CD14-positive monocyte (primary cell): ENCODE measurements around the gene MEMO1. TPM values are rescaled to one million over a fixed set of nuclear protein-coding genes. Genes with fewer than 3 reads are reported as not detected.

Source experiments
- DNase-seq, 3 donors: peaks; one replicate each; pipeline ENCODE4 v3.0.0-alpha.2; 2011 to 2022
- H2AFZ ChIP-seq: 2 replicates; pipeline ENCODE4 v1.6.0; 2012; ENCODE audit warnings: mild to moderate bottlenecking, low read depth, low read length, inconsistent platforms; ENCODE audit not compliant: insufficient read depth, poor library complexity, severe bottlenecking
- H3K27ac ChIP-seq, 2 donors: 1 replicate in 1 of 2; 2 replicates in 1 of 2; pipeline ENCODE4 v1.5.1; 2012 to 2013; ENCODE audit warnings: low read length in 2 of 2, control low read depth in 1 of 2, inconsistent platforms in 1 of 2, low read depth in 1 of 2, mild to moderate bottlenecking in 1 of 2
- H3K27me3 ChIP-seq, 2 donors: one replicate each; pipeline versions ENCODE4 v1.6.0 to v1.6.1; 2011 to 2013; ENCODE audit warnings: low read length in 2 of 2; ENCODE audit not compliant: control insufficient read depth in 2 of 2, insufficient read depth in 2 of 2
- H3K36me3 ChIP-seq, 2 donors: replicated peaks in 1 of 2; 1 replicate in 1 of 2; 2 replicates in 1 of 2; pipeline versions ENCODE4 v1.5.1 to v1.6.1; 2012 to 2013; ENCODE audit warnings: low read length in 2 of 2, control low read depth in 1 of 2, inconsistent platforms in 1 of 2, mild to moderate bottlenecking in 1 of 2; ENCODE audit not compliant: insufficient read depth in 2 of 2, control insufficient read depth in 1 of 2
- H3K4me1 ChIP-seq, 2 donors: 1 replicate in 1 of 2; 2 replicates in 1 of 2; pipeline versions ENCODE4 v1.5.1 to v1.6.1; 2012 to 2013; ENCODE audit warnings: low read length in 2 of 2, control low read depth in 1 of 2, inconsistent platforms in 1 of 2, mild to moderate bottlenecking in 1 of 2, moderate library complexity in 1 of 2; ENCODE audit not compliant: insufficient read depth in 2 of 2, control insufficient read depth in 1 of 2
- H3K4me2 ChIP-seq: replicated peaks from 2 replicates; pipeline ENCODE3; 2012; ENCODE audit warnings: low read length, moderate library complexity, mild to moderate bottlenecking; ENCODE audit not compliant: poor library complexity, severe bottlenecking; ENCODE audit errors: extremely low read depth
- H3K4me3 ChIP-seq, 3 experiments: fragments of 200-600 bp in 1 of 3; sonication (generic) in 1 of 3; replicated peaks in 1 of 3; 1 replicate in 2 of 3; 2 replicates in 1 of 3; pipeline ENCODE4 v1.5.1; 2011 to 2013; ENCODE audit warnings: low read length in 3 of 3, mild to moderate bottlenecking in 3 of 3, control low read depth in 2 of 3, low read depth in 2 of 3, inconsistent platforms in 1 of 3, moderate library complexity in 1 of 3
- H3K79me2 ChIP-seq: 2 replicates; pipeline ENCODE4 v1.6.0; 2012; ENCODE audit warnings: mild to moderate bottlenecking, control low read depth, inconsistent platforms, low read length, moderate library complexity; ENCODE audit not compliant: insufficient read depth
- H3K9ac ChIP-seq: 2 replicates; pipeline ENCODE4 v1.6.0; 2017; ENCODE audit warnings: low read length, mild to moderate bottlenecking; ENCODE audit not compliant: insufficient read depth, poor library complexity, severe bottlenecking
- H3K9me3 ChIP-seq, 2 donors: replicated peaks in 1 of 2; 1 replicate in 1 of 2; 2 replicates in 1 of 2; pipeline versions ENCODE4 v1.5.1 to v1.6.1; 2012 to 2013; ENCODE audit warnings: low read length in 2 of 2, control low read depth in 1 of 2; ENCODE audit not compliant: control insufficient read depth in 1 of 2, insufficient read depth in 1 of 2
- H4K20me1 ChIP-seq: 2 replicates; pipeline ENCODE4 v1.6.0; 2012; ENCODE audit warnings: mild to moderate bottlenecking, low read length, control low read depth, moderate library complexity; ENCODE audit not compliant: insufficient read depth
- H3K27ac Mint-ChIP-seq, 7 donors: one replicate each; pipeline ENCODE4 v1.8.0; 2020; ENCODE audit warnings: mild to moderate bottlenecking in 7 of 7, mixed read lengths in 7 of 7, moderate library complexity in 6 of 7, inconsistent platforms in 2 of 7
- H3K27me3 Mint-ChIP-seq, 3 donors: one replicate each; pipeline ENCODE4 v1.8.0; 2021 to 2022; ENCODE audit warnings: low read depth in 3 of 3, mild to moderate bottlenecking in 3 of 3, mixed read lengths in 3 of 3, moderate library complexity in 3 of 3, inconsistent platforms in 1 of 3
- H3K36me3 Mint-ChIP-seq, 2 donors: one replicate each; pipeline ENCODE4 v1.8.0; 2020; ENCODE audit warnings: mixed read lengths in 2 of 2, inconsistent platforms in 1 of 2, mild to moderate bottlenecking in 1 of 2
- H3K4me1 Mint-ChIP-seq: one replicate; pipeline ENCODE4 v1.8.0; 2020; ENCODE audit warnings: mild to moderate bottlenecking, mixed read lengths
- H3K4me3 Mint-ChIP-seq, 2 donors: one replicate each; pipeline ENCODE4 v1.8.0; 2020; ENCODE audit warnings: mild to moderate bottlenecking in 2 of 2, mixed read lengths in 2 of 2, moderate library complexity in 1 of 2
- H3K9me3 Mint-ChIP-seq, 7 donors: one replicate each; pipeline ENCODE4 v1.8.0; 2020 to 2022; ENCODE audit warnings: mixed read lengths in 7 of 7, mild to moderate bottlenecking in 6 of 7, moderate library complexity in 6 of 7, inconsistent platforms in 2 of 7
- CTCF ChIP-seq: fragments of 200-600 bp; IDR thresholded peaks from one replicate; pipeline ENCODE4 v1.8.0; 2022; ENCODE audit warnings: antibody characterized with exemption, mild to moderate bottlenecking
- WGBS: methylation state at CpG from one replicate; pipeline ENCODE4 v1.1.5; 2013; ENCODE audit warnings: missing lambda C conversion rate; ENCODE audit not compliant: insufficient coverage; 5-methylcytosine and 5-hydroxymethylcytosine counted together
- intact Hi-C, 2 donors: fragments of 100-400 bp; cut with micrococcal nuclease; formaldehyde crosslinking; loops; one replicate each; pipeline versions ENCODE4 v1.15.0 to v1.15.1; 2023
- polyA plus RNA-seq, 3 donors: library from polyadenylated mRNA; depleted of rRNA in 1 of 3; unstranded in 2 of 3; stranded (reverse) in 1 of 3; fragments of 300-500 nt in 2 of 3; fragments of >200 nt in 1 of 3; fragmentation: Illumina TruSeq in 2 of 3; gene quantifications; 1 replicate in 2 of 3; 2 replicates in 1 of 3; pipeline ENCODE4 v1.2.3, GENCODE V29; 2012 to 2021

The MEMO1 gene
- polyA plus RNA-seq, 3 donors: 49.5 to 63.7 (median 57.0) TPM

DNA sequence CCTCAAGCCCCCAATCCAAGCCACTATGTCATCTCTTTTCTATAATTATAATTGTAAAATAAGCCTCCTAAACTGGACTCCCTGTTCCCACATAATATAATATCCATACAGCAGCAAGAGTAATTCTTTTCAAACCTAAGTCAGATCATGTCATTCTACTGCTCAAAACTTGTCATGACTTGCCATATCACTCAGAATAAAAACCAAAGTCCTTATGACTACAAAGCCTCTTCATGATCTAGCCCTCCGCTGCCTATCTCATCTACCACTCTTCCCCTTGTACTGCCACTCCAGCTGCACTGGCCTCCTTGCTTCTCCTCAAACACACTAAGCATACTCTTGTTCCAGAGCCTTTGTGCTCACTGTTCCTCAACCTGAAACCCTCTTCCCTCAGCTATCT, 69.9 kb downstream of the MEMO1 start:
- Histone ChIP-seq H3K9ac (no peak overlapping the region), H3K9me3 (no peaks in the 10 kb centered on the region), H4K20me1 (peaks cover 70% of the 10 kb centered on the region), H3K4me2 (no peak overlapping the region), H2AFZ (no peak overlapping the region), H3K79me2 (peaks cover 95% of the 10 kb centered on the region), H3K36me3 (peaks cover 29 to 54% of the 10 kb centered on the region in 2 donors), H3K4me3 (no peak overlapping the region), H3K27me3 (no peaks in the 10 kb centered on the region), H3K27ac (no peak overlapping the region), H3K4me1 (peaks cover 0 to 2% of the 10 kb centered on the region in 2 donors)
- Mint-ChIP-seq H3K9me3 (no peaks in the 10 kb centered on the region), H3K36me3 (peaks cover 12 to 13% of the 10 kb centered on the region in 2 donors), H3K4me1 (peaks cover 15% of the 10 kb centered on the region), H3K27ac (no peak overlapping the region), H3K4me3 (no peak overlapping the region), H3K27me3 (peaks cover 0 to 3% (median 0%) of the 10 kb centered on the region in 3 donors)
- no peak for TF ChIP-seq CTCF
- WGBS: 93% methylated on average over 1 of the region's 1 CpG
- intact Hi-C loops: no loop called here
- no peak for DNase-seq

- H3K36me3 ChIP-seq: peaks cover 25 to 53% of the 10 kb centered on the region in 2 donors
- H3K27ac ChIP-seq: no peak overlapping the region
- H3K4me1 ChIP-seq: no peaks in the 10 kb centered on the region
- DNase-seq: no peak
- no peak for TF ChIP-seq CTCF
- Mint-ChIP-seq H3K36me3 (peaks cover 8 to 10% of the 10 kb centered on the region in 2 donors), H3K9me3 (no peaks in the 10 kb centered on the region), H3K27ac (no peak overlapping the region), H3K4me3 (no peak overlapping the region), H3K4me1 (no peaks in the 10 kb centered on the region), H3K27me3 (no peaks in the 10 kb centered on the region)
- H3K4me2 ChIP-seq: no peak overlapping the region
- H4K20me1 ChIP-seq: peaks cover 58% of the 10 kb centered on the region
- no peaks in the 10 kb centered on the region for H3K27me3 ChIP-seq
- no peak overlapping the region for H3K4me3 ChIP-seq
- H2AFZ ChIP-seq: no peak overlapping the region
- H3K9ac ChIP-seq: no peak overlapping the region
- H3K9me3 ChIP-seq: no peaks in the 10 kb centered on the region
- WGBS: no CpG with 5 or more reads among the region's 3 CpGs
- intact Hi-C loops: no loop called here
- H3K79me2 ChIP-seq: peaks cover 89% of the 10 kb centered on the region
Observed at GRCh38 chr2:31937741-31938140, 73.1 kb downstream of the MEMO1 start.
